Adipocyte (in vitro differentiated cells): ENCODE measurements around the gene NDST1.
A peak's percentile ranks its signal among the peaks of the same experiment; 100 is the strongest.
"Not testable (repeated sequence)": the region's sequence is repeated elsewhere in the genome, so short reads cannot be mapped to it uniquely, and the experiment has no call there.

Source experiments
- DNase-seq: peaks from one replicate; pipeline ENCODE4 v3.0.0-alpha.2; 2015; ENCODE audit warnings: low read depth
- H3K27me3 ChIP-seq: replicated peaks from 2 replicates; pipeline ENCODE4 v1.7.0; 2013; ENCODE audit warnings: mild to moderate bottlenecking, low read length, moderate library complexity; ENCODE audit not compliant: control insufficient read depth, insufficient read depth
- H3K36me3 ChIP-seq: 2 replicates; pipeline ENCODE4 v1.7.0; 2013; ENCODE audit warnings: low read length, mild to moderate bottlenecking, moderate library complexity; ENCODE audit not compliant: control insufficient read depth, insufficient read depth, severe bottlenecking
- H3K4me1 ChIP-seq: 2 replicates; pipeline ENCODE4 v1.7.0; 2013; ENCODE audit warnings: mild to moderate bottlenecking, low read length, moderate library complexity; ENCODE audit not compliant: control insufficient read depth, insufficient read depth
- H3K4me3 ChIP-seq: 2 replicates; pipeline ENCODE4 v1.7.0; 2013; ENCODE audit warnings: mild to moderate bottlenecking, low read length, moderate library complexity
- H3K9ac ChIP-seq: 2 replicates; pipeline ENCODE4 v1.7.0; 2013; ENCODE audit warnings: mild to moderate bottlenecking, low read length, moderate library complexity
- H3K9me3 ChIP-seq: 2 replicates; pipeline ENCODE4 v1.7.0; 2013; ENCODE audit warnings: mild to moderate bottlenecking, low read length, moderate library complexity; ENCODE audit not compliant: control insufficient read depth

The NDST1 gene

GRCh38 chr5:150518712-150519559, 11.0 kb downstream of the NDST1 start:
- peak overlapping the region; percentile 40 for H3K9ac ChIP-seq
- peaks cover 46% of the 10 kb centered on the region for H3K36me3 ChIP-seq
- not testable (repeated sequence) for H3K4me3 ChIP-seq, H3K9me3 ChIP-seq, DNase-seq, H3K27me3 ChIP-seq
- H3K4me1 ChIP-seq, result peaks cover 61% of the 10 kb centered on the region

DNA sequence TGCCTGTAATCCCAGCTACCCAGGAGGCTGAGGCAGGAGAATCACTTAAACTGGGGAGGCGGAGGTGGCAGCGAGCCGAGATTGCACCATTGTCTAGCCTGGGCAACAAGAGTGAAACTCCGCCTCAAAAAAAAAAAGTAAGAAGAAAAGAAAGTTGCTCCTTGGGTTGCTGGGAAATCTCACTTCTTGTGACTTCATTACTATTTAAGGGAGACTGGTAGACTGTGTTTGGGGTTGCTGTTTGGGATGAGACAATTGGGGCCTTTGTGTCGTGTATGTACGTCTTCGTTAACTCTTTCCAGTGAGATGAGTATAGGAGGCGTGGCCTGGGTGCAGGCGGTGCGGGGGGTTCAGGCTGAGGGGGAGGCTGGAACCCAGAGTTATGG, 11.6 kb downstream of the NDST1 start:
- peaks cover 46% of the 10 kb centered on the region for H3K36me3 ChIP-seq
- no peaks in the 10 kb centered on the region for H3K9me3 ChIP-seq
- H3K4me3 ChIP-seq, result no peak overlapping the region
- H3K27me3 ChIP-seq, result no peaks in the 10 kb centered on the region
- peaks cover 62% of the 10 kb centered on the region for H3K4me1 ChIP-seq
- no peak for DNase-seq
- no peak overlapping the region for H3K9ac ChIP-seq

- H3K36me3 ChIP-seq, result peaks cover 48% of the 10 kb centered on the region
- peaks cover 58% of the 10 kb centered on the region for H3K4me1 ChIP-seq
- no peak overlapping the region for H3K4me3 ChIP-seq
Observed at GRCh38 chr5:150519978-150520377, 12.0 kb downstream of the NDST1 start.

DNA sequence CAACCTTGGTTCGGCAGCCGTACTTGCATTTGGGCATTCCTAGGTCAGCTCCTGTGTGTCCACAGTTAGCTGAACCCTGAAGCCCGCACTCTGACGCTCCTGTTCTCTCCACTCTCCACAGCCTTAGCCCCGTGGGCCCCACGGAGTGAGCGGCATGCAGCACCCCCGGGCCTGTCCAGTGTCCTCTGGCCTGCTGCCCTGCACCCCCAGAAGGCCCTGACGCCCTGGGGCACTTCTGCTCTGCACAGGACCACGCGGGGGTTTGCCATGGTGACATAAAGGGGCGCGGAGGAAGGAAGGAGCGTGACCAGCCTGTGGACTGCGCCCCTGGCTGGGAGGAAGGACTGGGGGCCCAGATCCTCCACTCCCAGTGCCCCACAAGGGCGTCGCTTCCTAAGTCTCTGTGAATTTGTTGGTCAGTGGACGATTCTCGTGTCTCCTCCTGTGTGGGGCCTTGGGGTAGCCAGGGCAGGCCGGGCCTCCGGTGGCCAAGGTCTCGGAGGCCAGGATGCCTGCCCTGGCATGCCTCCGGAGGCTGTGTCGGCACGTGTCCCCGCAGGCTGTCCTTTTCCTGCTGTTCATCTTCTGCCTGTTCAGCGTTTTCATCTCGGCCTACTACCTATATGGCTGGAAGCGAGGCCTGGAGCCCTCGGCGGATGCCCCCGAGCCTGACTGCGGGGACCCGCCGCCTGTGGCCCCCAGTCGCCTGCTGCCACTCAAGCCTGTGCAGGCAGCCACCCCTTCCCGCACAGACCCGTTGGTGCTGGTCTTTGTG, 13.0 kb downstream of the NDST1 start:
- Histone ChIP-seq H3K27me3 (no peaks in the 10 kb centered on the region), H3K4me1 (peaks cover 48% of the 10 kb centered on the region), H3K36me3 (peaks cover 50% of the 10 kb centered on the region), H3K9me3 (no peaks in the 10 kb centered on the region), H3K4me3 (no peak overlapping the region), H3K9ac (no peak overlapping the region)
- DNase-seq, result no peak

More at GRCh38 chr5:150519978-150520377, 12.0 kb downstream of the NDST1 start:
- no peak for DNase-seq
- Histone ChIP-seq H3K27me3 (no peaks in the 10 kb centered on the region), H3K9me3 (no peaks in the 10 kb centered on the region), H3K9ac (no peak overlapping the region)

DNA sequence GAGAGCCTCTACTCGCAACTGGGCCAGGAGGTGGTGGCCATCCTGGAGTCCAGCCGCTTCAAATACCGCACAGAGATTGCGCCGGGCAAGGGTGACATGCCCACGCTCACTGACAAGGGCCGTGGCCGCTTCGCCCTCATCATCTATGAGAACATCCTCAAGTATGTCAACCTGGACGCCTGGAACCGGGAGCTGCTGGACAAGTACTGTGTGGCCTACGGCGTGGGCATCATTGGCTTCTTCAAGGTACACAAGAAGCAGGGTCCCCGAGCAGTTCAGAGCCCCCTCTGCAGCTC, 13.5 kb downstream of the NDST1 start:
- peaks cover 54% of the 10 kb centered on the region for H3K36me3 ChIP-seq
- DNase-seq, result no peak
- no peak overlapping the region for H3K4me3 ChIP-seq
- H3K9ac ChIP-seq, result no peak overlapping the region
- H3K27me3 ChIP-seq, result no peaks in the 10 kb centered on the region
- peaks cover 48% of the 10 kb centered on the region for H3K4me1 ChIP-seq
- no peaks in the 10 kb centered on the region for H3K9me3 ChIP-seq

- H3K27me3 ChIP-seq, result no peaks in the 10 kb centered on the region
- H3K9me3 ChIP-seq, result no peaks in the 10 kb centered on the region
- no peak for DNase-seq
- H3K4me3 ChIP-seq, result no peak overlapping the region
- H3K4me1 ChIP-seq, result peaks cover 47% of the 10 kb centered on the region
- peak overlapping the region; percentile 34 for H3K9ac ChIP-seq
- peaks cover 58% of the 10 kb centered on the region for H3K36me3 ChIP-seq
Observed at GRCh38 chr5:150521939-150522503, 14.1 kb downstream of the NDST1 start.

DNA sequence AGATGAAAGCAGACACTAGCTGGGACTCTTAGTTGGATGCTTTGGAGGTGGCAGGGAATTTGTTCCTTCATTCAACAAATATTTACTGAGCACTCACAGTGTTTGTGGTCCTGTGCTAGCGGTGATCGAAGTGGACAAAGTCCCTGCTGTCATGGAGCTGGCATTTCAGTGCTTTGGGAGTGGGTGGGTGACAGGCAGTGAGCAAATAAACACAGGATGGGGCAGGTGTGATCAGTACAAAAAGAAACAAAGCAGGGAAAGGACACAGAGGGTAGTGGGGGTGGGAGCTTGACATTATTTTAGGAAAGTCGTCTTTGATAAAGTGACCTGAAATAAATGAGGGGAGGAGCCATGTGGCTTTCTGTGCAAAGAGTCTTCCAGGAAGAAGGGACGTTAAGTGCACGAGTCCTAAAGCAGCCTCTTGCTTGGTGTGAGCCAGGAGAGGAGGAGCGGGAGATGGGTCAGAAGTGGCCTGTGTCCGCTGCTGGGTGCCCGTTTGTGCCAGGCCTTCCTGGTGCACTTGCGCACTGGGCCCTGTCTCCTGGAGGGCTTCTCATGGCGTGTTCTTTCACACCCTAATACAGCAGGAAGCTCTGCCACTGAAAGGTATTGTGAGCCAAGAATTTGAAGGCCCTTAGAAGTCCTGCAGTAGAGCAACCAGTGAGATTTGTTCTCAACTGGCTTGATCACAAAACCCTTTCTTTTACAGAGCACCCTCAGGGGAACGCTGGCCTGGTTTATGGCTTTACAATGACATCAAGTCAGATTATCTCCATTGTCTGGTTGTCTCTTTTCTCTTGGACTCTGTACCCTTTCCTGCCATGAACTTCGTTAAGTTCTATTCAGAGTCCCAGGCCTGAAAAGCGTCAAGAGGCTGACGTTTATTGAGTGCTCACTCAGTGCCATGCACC, 14.8 kb downstream of the NDST1 start:
- Histone ChIP-seq H3K9ac (peak overlapping the region; percentile 34), H3K4me1 (peaks cover 41% of the 10 kb centered on the region), H3K36me3 (peaks cover 65% of the 10 kb centered on the region), H3K4me3 (no peak overlapping the region), H3K27me3 (no peaks in the 10 kb centered on the region), H3K9me3 (no peaks in the 10 kb centered on the region)
- DNase-seq, result no peak

- H3K9ac ChIP-seq, result peak overlapping the region; percentile 8
- H3K4me1 ChIP-seq, result peaks cover 33% of the 10 kb centered on the region
- H3K4me3 ChIP-seq, result no peak overlapping the region
- H3K36me3 ChIP-seq, result peaks cover 75% of the 10 kb centered on the region
- DNase-seq, result peak; percentile 77
- H3K9me3 ChIP-seq, result no peaks in the 10 kb centered on the region
- H3K27me3 ChIP-seq, result no peaks in the 10 kb centered on the region
Observed at GRCh38 chr5:150523472-150524350, 15.8 kb downstream of the NDST1 start.

- H3K36me3 ChIP-seq, result peaks cover 71% of the 10 kb centered on the region
- H3K4me3 ChIP-seq, result no peak overlapping the region
- no peak for DNase-seq
- no peaks in the 10 kb centered on the region for H3K9me3 ChIP-seq
- H3K4me1 ChIP-seq, result peaks cover 27% of the 10 kb centered on the region
- no peaks in the 10 kb centered on the region for H3K27me3 ChIP-seq
- peak overlapping the region; percentile 32 for H3K9ac ChIP-seq
Observed at GRCh38 chr5:150525163-150525562, 17.2 kb downstream of the NDST1 start.

DNA sequence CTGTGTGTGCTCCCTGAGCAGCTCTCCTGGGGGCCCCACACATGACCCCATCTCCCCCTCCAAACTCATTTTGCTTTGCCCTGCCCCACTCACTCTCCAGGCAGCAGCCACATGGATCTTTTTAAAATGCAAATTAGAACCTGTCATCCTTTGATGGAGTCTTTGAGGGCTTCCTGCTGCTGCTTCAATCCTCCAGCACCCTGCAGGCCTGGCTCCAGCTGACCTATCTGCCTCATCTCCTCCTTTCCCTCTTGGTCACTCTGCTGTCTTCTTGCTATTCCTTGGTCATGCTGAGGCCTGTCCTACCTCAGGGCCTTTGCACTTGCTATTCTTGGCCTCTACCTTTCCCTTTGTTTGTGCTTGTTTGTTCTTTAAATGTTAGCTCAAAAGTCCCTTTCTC, 17.9 kb downstream of the NDST1 start:
- Histone ChIP-seq H3K36me3 (peaks cover 67% of the 10 kb centered on the region), H3K4me1 (peaks cover 27% of the 10 kb centered on the region), H3K9me3 (no peaks in the 10 kb centered on the region), H3K27me3 (no peaks in the 10 kb centered on the region), H3K4me3 (no peak overlapping the region), H3K9ac (no peak overlapping the region)
- no peak for DNase-seq
